Skin epidermis (tissue), 12 donors: ENCODE data around the gene DOCK1.

Experiments used
- H3K27ac ChIP-seq, 21 experiments: fragments of 200-600 bp; sonication (generic) in 11 of 21; one replicate each; pipeline ENCODE4 v1.5.0; 2020; ENCODE audit warnings: mild to moderate bottlenecking in 3 of 21, inconsistent platforms in 2 of 21, moderate library complexity in 2 of 21
- H3K4me3 ChIP-seq, 7 experiments: fragments of 200-600 bp; sonication (generic) in 2 of 7; one replicate each; pipeline ENCODE4 v1.5.0; 2020; ENCODE audit warnings: inconsistent platforms in 2 of 7, mild to moderate bottlenecking in 2 of 7, moderate library complexity in 1 of 7

DOCK1 gene

DNA sequence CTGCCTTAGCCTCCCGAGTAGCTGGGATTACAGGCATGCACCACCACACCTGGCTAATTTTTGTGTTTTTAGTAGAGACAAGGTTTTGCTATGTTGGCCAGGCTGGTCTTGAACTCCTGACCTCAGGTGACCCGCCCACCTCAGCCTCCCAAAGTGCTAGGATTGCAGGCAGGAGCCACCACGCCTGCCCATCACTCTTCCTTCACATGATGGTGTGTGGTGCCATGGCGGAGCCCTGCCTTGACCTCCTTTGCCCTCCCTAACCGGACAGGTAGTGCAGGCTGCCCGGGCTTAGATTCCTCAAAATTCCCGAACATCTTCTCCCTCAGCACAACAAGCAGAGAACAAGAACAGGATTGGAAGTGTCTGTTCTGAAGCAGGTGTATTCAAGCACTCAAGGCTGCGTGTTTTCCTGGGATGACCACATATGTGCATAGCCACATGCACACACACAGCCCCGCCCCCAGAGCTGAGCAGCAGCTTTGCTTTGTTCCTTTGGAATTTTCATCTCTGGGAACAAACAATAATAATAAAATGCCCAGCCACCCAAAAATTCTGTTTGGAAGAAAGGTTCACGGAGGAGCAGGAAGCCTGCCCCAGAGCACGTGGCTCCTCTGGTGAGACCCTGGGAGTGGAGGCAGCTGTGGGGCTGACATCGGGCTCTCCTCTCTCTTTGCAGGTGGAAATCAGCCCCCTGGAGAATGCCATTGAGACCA lies 512.6 kb downstream of the DOCK1 start:
- Histone ChIP-seq H3K4me3 (no peak overlapping the region), H3K27ac (no peak overlapping the region)

DNA sequence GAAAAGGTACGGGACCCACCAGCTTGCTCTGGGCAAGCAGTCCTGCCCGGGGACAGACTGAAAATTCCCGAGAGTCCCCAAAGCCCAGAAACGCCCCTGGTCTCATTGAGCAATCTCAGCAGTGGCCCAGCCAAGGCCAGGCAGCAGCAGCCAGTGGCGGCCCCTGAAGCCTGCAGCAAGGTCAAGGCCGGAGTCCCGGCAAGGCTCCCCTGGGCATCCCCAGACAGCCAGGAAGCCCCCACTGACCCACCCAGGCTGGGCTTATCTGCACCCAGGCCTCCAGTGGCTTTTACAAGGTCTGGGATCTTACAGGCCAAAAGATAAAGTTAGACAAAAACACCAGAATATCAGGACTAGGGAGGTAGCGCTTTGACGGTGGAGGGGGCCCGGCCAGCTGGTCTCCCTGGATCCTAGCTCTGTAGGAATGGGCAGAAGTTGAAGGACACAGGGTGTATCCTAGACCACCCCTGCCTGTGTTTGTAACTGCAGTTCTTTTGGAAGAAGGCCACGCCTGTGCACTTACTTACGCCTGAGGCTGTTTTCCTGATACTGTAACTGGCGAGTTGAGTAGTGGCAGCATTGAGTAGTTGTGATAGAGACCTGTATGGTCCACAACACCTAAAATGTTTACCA lies 513.4 kb downstream of the DOCK1 start:
- H3K27ac ChIP-seq = no peak overlapping the region
- H3K4me3 ChIP-seq = no peak overlapping the region

DNA sequence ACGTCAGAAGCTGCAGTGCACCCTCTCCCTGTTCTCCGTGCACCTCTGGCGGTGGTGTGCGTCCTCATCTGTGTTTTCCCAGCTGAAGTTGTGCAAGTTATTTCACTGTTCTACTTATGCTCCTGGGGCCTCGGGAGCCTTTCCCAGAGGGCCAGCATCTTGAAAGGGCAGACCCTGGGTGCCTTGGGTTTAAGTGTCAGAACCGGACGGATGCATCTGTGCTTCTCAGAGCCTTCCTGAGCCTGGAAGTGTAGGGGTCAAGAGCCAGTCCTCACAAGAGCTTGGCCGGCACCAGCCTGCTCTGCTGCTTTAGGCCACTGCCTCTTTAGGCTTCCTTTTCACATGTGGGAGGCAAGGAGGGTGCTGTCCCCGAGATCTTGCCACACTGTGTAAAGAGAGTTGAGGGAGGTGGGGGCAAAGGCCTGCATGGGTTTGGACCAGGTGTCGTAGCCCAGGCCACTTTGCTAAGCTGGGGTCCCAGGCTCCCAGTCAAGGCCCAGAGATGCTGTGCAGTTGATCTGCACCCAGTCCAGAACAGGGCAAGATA lies 515.0 kb downstream of the DOCK1 start:
- Histone ChIP-seq H3K4me3 (no peak overlapping the region), H3K27ac (no peak overlapping the region)

DNA sequence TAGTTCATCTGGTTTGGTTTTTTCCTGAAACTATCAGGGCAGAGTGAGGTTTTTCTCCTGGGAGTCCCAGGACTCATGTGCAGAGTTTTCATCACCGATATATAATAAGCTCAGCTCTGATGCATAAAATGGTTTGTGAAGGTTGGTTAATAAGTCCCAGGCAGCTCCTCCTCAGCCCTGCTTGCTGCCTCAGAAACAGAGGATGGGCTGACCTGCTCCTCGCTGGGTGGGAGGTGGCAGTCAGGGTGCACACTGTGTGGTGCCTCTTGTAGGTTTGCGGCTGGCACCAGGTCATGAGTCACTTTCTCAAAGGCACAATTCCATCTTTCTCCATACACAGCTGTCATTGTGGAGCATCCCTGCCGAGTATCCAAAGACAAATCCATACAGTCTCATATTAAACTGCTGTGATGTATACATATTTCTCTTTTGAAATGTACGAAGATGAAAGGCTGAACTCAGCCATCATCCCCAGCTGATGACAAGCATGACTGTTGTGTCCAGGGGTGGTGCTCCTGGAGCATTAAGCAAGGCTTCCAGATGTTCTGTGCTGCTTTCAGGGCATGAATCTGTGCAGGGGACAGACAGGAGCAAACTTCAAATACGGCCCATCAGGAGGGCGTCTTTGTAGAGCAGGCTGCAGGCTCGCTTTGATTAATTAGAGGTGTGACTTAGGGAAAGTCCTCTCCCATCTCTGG lies 518.1 kb downstream of the DOCK1 start:
- no peak overlapping the region for H3K27ac ChIP-seq
- H3K4me3 ChIP-seq = no peak overlapping the region

DNA sequence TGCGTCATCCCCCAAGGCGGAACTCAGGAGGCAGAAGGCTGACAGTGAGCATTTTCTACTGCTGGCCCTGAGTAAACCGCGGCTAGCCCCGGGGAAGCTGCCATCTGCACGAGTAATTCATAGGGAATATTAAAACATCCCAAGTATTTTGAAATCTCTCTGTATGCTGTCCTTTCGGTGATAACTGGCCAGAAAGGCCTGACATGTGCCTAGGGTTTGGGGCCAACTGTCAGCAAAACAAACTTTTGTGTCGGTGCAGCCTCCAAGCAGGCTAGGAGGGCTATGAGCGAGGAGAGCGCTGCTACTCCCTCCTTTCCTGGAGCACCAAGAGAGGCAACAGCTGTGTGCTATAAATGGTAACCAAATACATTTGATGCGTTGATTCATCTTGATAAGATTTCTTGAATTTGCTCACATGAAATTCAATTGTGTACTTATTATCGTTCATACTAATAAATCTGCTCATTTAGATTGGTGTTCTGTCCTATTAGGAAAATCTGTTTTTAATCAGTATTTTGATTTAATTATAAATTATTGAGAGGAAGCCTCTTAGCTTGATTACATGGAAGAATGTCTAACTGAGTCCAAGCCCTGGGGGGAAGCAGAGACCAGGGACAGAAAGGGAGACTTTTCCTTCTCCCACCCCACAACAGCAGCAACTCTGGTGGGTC lies 519.5 kb downstream of the DOCK1 start:
- H3K27ac ChIP-seq = no peak overlapping the region
- no peak overlapping the region for H3K4me3 ChIP-seq

DNA sequence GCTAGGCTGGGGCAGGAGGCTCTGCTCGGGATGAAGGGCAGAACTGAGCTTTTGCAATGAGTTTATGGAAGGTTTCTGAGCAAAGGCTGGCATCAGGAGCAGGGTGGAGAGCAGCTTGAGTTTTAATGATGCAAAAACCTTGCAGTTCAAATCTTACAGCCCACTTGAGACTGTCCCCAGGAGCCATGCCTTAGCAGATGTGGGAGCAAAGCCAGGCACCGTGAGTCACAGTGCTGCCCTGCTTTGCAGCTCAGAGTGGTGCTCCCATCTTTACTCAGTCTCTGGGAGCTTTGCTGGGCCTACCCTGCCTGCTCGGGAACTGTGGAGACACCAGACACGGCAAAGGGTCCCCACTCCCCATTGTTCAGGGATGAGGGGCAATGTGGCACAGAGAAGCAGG lies 521.5 kb downstream of the DOCK1 start:
- Histone ChIP-seq H3K27ac (no peak overlapping the region), H3K4me3 (no peak overlapping the region)

GRCh38 chr10:127427926-127428325 lies 522.7 kb downstream of the DOCK1 start:
- Histone ChIP-seq H3K4me3 (no peak overlapping the region), H3K27ac (no peak overlapping the region)

- Histone ChIP-seq H3K27ac (no peak overlapping the region), H3K4me3 (no peak overlapping the region)
Observed at GRCh38 chr10:127428385-127428980, 523.3 kb downstream of the DOCK1 start.

- no peak overlapping the region for H3K27ac ChIP-seq
- H3K4me3 ChIP-seq = no peak overlapping the region
Observed at GRCh38 chr10:127429601-127430312, 524.5 kb downstream of the DOCK1 start.

DNA sequence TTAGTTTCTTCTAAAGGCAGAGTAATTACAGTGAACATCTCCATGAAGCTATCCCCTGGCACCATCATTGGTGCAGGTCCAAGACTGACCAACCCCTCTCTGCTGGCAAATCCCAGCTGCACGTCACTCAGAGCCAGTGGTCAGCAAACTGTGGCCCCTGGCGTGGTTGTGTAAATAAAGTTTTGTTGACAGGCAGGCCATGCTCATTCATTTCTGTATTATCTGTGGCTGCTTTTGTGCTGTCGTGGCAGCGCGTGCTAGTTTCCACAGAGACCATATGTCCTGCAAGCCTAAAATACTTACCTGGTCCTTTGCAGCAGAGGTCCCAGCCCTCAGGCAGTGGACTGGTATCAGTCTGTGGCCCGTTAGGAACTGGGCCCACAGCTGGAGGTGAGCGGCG lies 526.3 kb downstream of the DOCK1 start:
- Histone ChIP-seq H3K27ac (no peak overlapping the region), H3K4me3 (no peak overlapping the region)

- no peak overlapping the region for H3K27ac ChIP-seq
- no peak overlapping the region for H3K4me3 ChIP-seq
Observed at GRCh38 chr10:127434006-127434405, 528.8 kb downstream of the DOCK1 start.

GRCh38 chr10:127435246-127435645 lies 530.0 kb downstream of the DOCK1 start:
- no peak overlapping the region for H3K4me3 ChIP-seq
- H3K27ac ChIP-seq = no peak overlapping the region

- H3K27ac ChIP-seq = no peak overlapping the region
- H3K4me3 ChIP-seq = no peak overlapping the region
Observed at GRCh38 chr10:127440371-127440770, 535.1 kb downstream of the DOCK1 start.

- Histone ChIP-seq H3K27ac (no peak overlapping the region), H3K4me3 (no peak overlapping the region)
Observed at GRCh38 chr10:127441350-127442219, 536.4 kb downstream of the DOCK1 start.

DNA sequence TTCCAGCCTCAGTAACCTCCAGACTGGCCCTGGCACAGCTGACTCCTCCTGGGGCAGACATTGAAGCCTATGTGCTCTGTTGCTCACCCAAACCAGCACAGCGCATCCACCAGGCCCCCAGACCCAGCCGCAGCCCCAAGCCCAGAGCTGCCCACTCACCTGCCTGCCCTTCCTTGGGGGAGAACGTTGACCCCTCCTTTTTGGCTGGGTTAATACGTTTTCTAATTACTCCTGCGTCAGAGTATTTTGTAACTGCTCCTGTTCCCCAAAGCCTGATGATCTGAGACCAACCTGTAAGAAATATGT lies 536.9 kb downstream of the DOCK1 start:
- Histone ChIP-seq H3K27ac (no peak overlapping the region), H3K4me3 (no peak overlapping the region)

DNA sequence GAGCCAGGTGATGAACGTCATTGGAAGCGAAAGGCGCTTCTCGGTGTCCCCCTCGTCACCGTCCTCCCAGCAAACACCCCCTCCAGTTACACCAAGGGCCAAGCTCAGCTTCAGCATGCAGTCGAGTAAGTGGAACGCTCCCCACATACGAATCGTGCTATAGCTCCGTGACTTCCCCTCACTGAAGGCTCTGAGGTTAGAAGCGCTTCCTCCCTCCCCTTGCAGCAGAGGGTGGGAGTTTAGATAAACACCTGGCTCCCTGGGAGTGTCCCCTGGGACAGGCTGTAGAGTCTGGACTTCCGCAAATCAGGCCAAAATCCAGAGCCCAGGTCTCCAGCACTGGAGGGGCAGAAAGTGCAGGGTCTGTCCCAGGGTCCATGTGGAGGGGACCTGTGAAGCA lies 538.9 kb downstream of the DOCK1 start:
- no peak overlapping the region for H3K4me3 ChIP-seq
- no peak overlapping the region for H3K27ac ChIP-seq

DNA sequence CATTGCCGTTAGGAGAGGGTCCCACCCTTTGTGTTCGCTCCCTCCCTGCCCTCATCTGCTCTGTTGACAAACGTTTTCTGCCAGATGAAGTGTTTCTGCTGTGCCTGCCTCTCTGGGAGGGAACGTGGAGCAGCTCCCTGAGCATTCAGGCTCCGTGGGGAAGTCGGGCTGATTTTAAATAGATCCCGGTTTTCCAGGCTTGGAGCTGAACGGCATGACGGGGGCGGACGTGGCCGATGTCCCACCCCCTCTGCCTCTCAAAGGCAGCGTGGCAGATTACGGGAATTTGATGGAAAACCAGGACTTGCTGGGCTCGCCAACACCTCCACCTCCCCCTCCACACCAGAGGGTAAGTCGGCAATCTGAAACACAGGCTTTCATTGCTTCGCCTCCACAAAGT lies 542.0 kb downstream of the DOCK1 start:
- no peak overlapping the region for H3K4me3 ChIP-seq
- no peak overlapping the region for H3K27ac ChIP-seq

GRCh38 chr10:127449490-127449889 lies 544.3 kb downstream of the DOCK1 start:
- H3K4me3 ChIP-seq = no peak overlapping the region
- no peak overlapping the region for H3K27ac ChIP-seq

DNA sequence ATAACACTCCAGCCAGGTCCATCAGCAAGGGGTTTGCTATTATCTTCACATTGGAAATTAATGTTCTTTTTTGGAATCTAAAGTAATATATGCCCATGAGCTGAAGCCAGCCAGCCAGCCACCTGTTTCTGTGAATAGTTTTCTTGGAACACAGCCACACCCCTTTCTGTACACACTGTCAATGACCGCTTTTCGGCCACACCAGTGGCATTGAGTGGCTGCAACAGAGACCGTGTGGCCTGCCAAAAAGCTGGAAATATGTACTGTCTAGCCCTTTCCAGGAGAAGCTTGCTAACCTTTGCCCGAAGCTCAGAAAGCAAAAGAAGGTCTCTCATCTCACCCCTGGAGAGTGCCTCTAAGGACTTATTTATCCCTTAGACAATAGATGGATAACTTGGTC lies 545.4 kb downstream of the DOCK1 start:
- Histone ChIP-seq H3K4me3 (no peak overlapping the region), H3K27ac (no peak overlapping the region)
